PC-3 (cell line): ENCODE results near the gene SEMA3A.
"Not testable (repeated sequence)": the region's sequence is repeated elsewhere in the genome, so short reads cannot be mapped to it uniquely, and the experiment has no call there.

Experiments used
- CTCF ChIP-seq: fragments of 300-600 bp; sonication (generic); conservative IDR thresholded peaks from 2 replicates; pipeline ENCODE4 v1.5.1; 2017; ENCODE audit warnings: antibody characterized with exemption, low read depth, mild to moderate bottlenecking, low read length
- EZH2 ChIP-seq: fragments of 300-600 bp; sonication (generic); IDR thresholded peaks from one replicate; pipeline ENCODE4 v1.6.1; 2017; ENCODE audit warnings: antibody characterized with exemption, mild to moderate bottlenecking, low read length; ENCODE audit not compliant: unreplicated experiment
- EZH2phosphoT487 ChIP-seq: fragments of 300-600 bp; sonication (generic); IDR thresholded peaks from 2 replicates; pipeline ENCODE4 v1.6.1; 2018; ENCODE audit warnings: mild to moderate bottlenecking, antibody characterized with exemption, low read length, borderline replicate concordance

- TF ChIP-seq CTCF, EZH2, EZH2phosphoT487: not testable (repeated sequence)
These were observed 132.1 kb downstream of the SEMA3A start for GRCh38 chr7:84062489-84062901.
